IPS-11a (cell line): ENCODE data around the gene LSAMP.
"Not testable (repeated sequence)": the region's sequence is repeated elsewhere in the genome, so short reads cannot be mapped to it uniquely, and the experiment has no call there.

Experiments used
- H3K4me3 ChIP-seq: one replicate; pipeline ENCODE4 v1.5.1; 2013; ENCODE audit warnings: low read depth, low read length, control low read depth

LSAMP gene

GRCh38 chr3:116118475-116119169 lies 326.7 kb downstream of the LSAMP start:
- H3K4me3 ChIP-seq, result no peak overlapping the region

GRCh38 chr3:116114586-116114985 lies 330.7 kb downstream of the LSAMP start:
- H3K4me3 ChIP-seq, result no peak overlapping the region

GRCh38 chr3:116112696-116113095 lies 332.6 kb downstream of the LSAMP start:
- no peak overlapping the region for H3K4me3 ChIP-seq

GRCh38 chr3:116111765-116112164 lies 333.5 kb downstream of the LSAMP start:
- H3K4me3 ChIP-seq, result no peak overlapping the region

- H3K4me3 ChIP-seq, result no peak overlapping the region
Measured at GRCh38 chr3:116103868-116104530, 341.3 kb downstream of the LSAMP start.

GRCh38 chr3:116102037-116102436 lies 343.2 kb downstream of the LSAMP start:
- no peak overlapping the region for H3K4me3 ChIP-seq

- no peak overlapping the region for H3K4me3 ChIP-seq
Measured at GRCh38 chr3:116097226-116097625, 348.1 kb downstream of the LSAMP start.

- H3K4me3 ChIP-seq, result no peak overlapping the region
Measured at GRCh38 chr3:116096631-116097030, 348.7 kb downstream of the LSAMP start.

- no peak overlapping the region for H3K4me3 ChIP-seq
Measured at GRCh38 chr3:116093374-116093773, 351.9 kb downstream of the LSAMP start.

- no peak overlapping the region for H3K4me3 ChIP-seq
Measured at GRCh38 chr3:116087426-116087825, 357.9 kb downstream of the LSAMP start.

GRCh38 chr3:116084999-116085791 lies 360.1 kb downstream of the LSAMP start:
- H3K4me3 ChIP-seq, result no peak overlapping the region

- H3K4me3 ChIP-seq, result no peak overlapping the region
Measured at GRCh38 chr3:116083683-116084082, 361.6 kb downstream of the LSAMP start.

- no peak overlapping the region for H3K4me3 ChIP-seq
Measured at GRCh38 chr3:116078561-116078960, 366.7 kb downstream of the LSAMP start.

- H3K4me3 ChIP-seq, result no peak overlapping the region
Measured at GRCh38 chr3:116077557-116077956, 367.7 kb downstream of the LSAMP start.

GRCh38 chr3:116077059-116077458 lies 368.2 kb downstream of the LSAMP start:
- no peak overlapping the region for H3K4me3 ChIP-seq

GRCh38 chr3:116070516-116071278 lies 374.6 kb downstream of the LSAMP start:
- H3K4me3 ChIP-seq, result not testable (repeated sequence)

GRCh38 chr3:116070061-116070460 lies 375.2 kb downstream of the LSAMP start:
- H3K4me3 ChIP-seq, result no peak overlapping the region

GRCh38 chr3:116069024-116069423 lies 376.3 kb downstream of the LSAMP start:
- no peak overlapping the region for H3K4me3 ChIP-seq

GRCh38 chr3:116067326-116067725 lies 378.0 kb downstream of the LSAMP start:
- H3K4me3 ChIP-seq, result no peak overlapping the region

GRCh38 chr3:116065501-116065900 lies 379.8 kb downstream of the LSAMP start:
- no peak overlapping the region for H3K4me3 ChIP-seq

GRCh38 chr3:116064646-116065045 lies 380.6 kb downstream of the LSAMP start:
- no peak overlapping the region for H3K4me3 ChIP-seq
